Esophagus squamous epithelium (tissue), 5 donors: Measurements from ENCODE around the gene EDN3. TPM values are rescaled to one million over a fixed set of nuclear protein-coding genes. Genes with fewer than 3 reads are reported as not detected.

Experiments
- DNase-seq: peaks from one replicate; lab custom pipeline; 2025; lab: John Stamatoyannopoulos, UW
- H3K27ac ChIP-seq, 4 donors: fragments of 200-600 bp; sonication (generic); one replicate each; pipeline ENCODE4 v1.5.1; 2016 to 2019; ENCODE audit warnings: mild to moderate bottlenecking in 1 of 4
- H3K27me3 ChIP-seq, 4 donors: fragments of 200-600 bp; sonication (generic); 1 replicate in 3 of 4; 2 replicates in 1 of 4; pipeline versions ENCODE4 v1.5.1 to v1.6.0; 2017 to 2021; ENCODE audit warnings: antibody characterized with exemption in 1 of 4
- H3K36me3 ChIP-seq, 3 donors: fragments of 200-600 bp; sonication (generic); one replicate each; pipeline ENCODE4 v1.5.1; 2016 to 2019
- H3K4me1 ChIP-seq, 3 donors: fragments of 200-600 bp; sonication (generic); one replicate each; pipeline ENCODE4 v1.5.1; 2017 to 2019
- H3K4me3 ChIP-seq, 4 donors: fragments of 200-600 bp; sonication (generic); 1 replicate in 3 of 4; 2 replicates in 1 of 4; pipeline ENCODE4 v1.5.1; 2016 to 2019; ENCODE audit warnings: mild to moderate bottlenecking in 2 of 4, moderate library complexity in 1 of 4
- H3K9me3 ChIP-seq, 3 donors: fragments of 200-600 bp; sonication (generic); one replicate each; pipeline ENCODE4 v1.5.1; 2016 to 2019
- POLR2A ChIP-seq, 4 donors: fragments of 450-650 bp; IDR thresholded peaks; one replicate each; pipeline ENCODE4 v1.6.1; 2017; ENCODE audit warnings: antibody characterized with exemption in 4 of 4, mild to moderate bottlenecking in 4 of 4, moderate library complexity in 3 of 4
- WGBS, 2 donors: methylation state at CpG; one replicate each; pipeline ENCODE4 v1.1.5; 2018; 5-methylcytosine and 5-hydroxymethylcytosine counted together
- intact Hi-C: fragments of 100-400 bp; cut with DNase I; formaldehyde crosslinking; loops from one replicate; pipeline ENCODE4 v1.15.0; 2022
- total RNA-seq, 4 donors: library from RNA; depleted of rRNA; stranded (reverse); fragments of >200 nt; gene quantifications; one replicate each; pipeline ENCODE4 v1.1.0, GENCODE V29; 2016
- TF ChIP-seq, protein P1 (sequence below), 6 experiments: fragments of 450-650 bp in 4 of 6; fragments of 200-600 bp in 2 of 6; sonication (generic) in 2 of 6; IDR thresholded peaks; one replicate each; pipeline ENCODE4 v1.5.1; 2016 to 2019; ENCODE audit warnings: antibody characterized with exemption in 6 of 6, mild to moderate bottlenecking in 4 of 6, moderate library complexity in 4 of 6
- donor health status: DM: yes; HTN: yes; CAD: no.

The EDN3 gene
- total RNA-seq, 4 donors from 2014 or later = 7.5 to 65.2 (median 16.6) TPM

DNA sequence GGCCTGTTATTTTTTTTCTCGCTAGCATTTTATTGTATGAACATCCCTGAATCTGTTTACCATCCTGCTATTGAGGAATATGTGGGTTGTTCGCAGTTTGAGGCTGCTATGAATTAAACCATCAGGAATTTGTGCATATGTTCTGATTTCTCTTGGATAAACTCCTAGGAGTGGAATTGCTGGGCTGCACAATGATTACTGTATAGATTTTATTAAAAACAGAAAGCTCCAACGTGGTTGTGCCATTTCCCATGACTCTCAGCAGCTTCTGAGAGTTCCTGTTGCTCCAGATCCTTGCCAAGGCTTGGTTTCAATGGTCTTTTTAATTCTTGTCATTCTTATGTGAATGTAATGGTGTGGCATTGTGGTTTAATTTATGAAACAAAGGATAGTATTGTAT lies 75.1 kb downstream of the EDN3 start:
- intact Hi-C loops = no loop called here
- no peak for DNase-seq
- 62 to 75% methylated on average over 3 of the region's 3 CpGs for WGBS, 2 donors
- Histone ChIP-seq H3K36me3 (no peaks in the 10 kb centered on the region), H3K4me1 (peaks cover 0 to 13% (median 7%) of the 10 kb centered on the region in 3 donors), H3K27me3 (peaks cover 0 to 21% (median 0%) of the 10 kb centered on the region in 4 donors), H3K9me3 (no peaks in the 10 kb centered on the region), H3K4me3 (no peak overlapping the region), H3K27ac (no peak overlapping the region)
- TF ChIP-seq, protein P1, sequence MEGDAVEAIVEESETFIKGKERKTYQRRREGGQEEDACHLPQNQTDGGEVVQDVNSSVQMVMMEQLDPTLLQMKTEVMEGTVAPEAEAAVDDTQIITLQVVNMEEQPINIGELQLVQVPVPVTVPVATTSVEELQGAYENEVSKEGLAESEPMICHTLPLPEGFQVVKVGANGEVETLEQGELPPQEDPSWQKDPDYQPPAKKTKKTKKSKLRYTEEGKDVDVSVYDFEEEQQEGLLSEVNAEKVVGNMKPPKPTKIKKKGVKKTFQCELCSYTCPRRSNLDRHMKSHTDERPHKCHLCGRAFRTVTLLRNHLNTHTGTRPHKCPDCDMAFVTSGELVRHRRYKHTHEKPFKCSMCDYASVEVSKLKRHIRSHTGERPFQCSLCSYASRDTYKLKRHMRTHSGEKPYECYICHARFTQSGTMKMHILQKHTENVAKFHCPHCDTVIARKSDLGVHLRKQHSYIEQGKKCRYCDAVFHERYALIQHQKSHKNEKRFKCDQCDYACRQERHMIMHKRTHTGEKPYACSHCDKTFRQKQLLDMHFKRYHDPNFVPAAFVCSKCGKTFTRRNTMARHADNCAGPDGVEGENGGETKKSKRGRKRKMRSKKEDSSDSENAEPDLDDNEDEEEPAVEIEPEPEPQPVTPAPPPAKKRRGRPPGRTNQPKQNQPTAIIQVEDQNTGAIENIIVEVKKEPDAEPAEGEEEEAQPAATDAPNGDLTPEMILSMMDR (IDR thresholded peaks at IDR 0.05) = no peak
- no peak for TF ChIP-seq POLR2A (IDR thresholded peaks at IDR 0.05)

Other genes starting within 250 kb of the EDN3 start
- 1 to 10 TPM in 1 of 4 donors, under 1 TPM in 3; 0.38 to 1.7 (median 0.60) TPM for gene ZNF831, start 136.8 kb upstream of the EDN3 start, total RNA-seq